ENCODE data around the gene RNF208. TPM values are rescaled to one million over a fixed set of nuclear protein-coding genes. Genes with fewer than 3 reads are reported as not detected.

RNF208 gene
- total and polyA plus RNA-seq, 9 of the 15 experiments (the other 6 are each of a cell fraction or from before 2014, with no cell fraction given): 0.15 to 6.9 (median 0.50) TPM; not detected in 2

- no peak for ATAC-seq
- Histone ChIP-seq H3K9me1 (ENCODE audit: control insufficient read depth, insufficient read depth, low read length) (peaks cover 3% of the 10 kb centered on the region), H3K9me3 (replicated peaks; ENCODE audit: control insufficient read depth, insufficient read depth, low read depth, low read length) (no peaks in the 10 kb centered on the region), H3K27ac (ENCODE audit: extremely low read depth, low read depth, low read length) (no peak overlapping the region; the same call in 2 of the 3 replicates), H3K79me2 (ENCODE audit: control insufficient read depth, insufficient read depth, low read length) (peaks cover 72% of the 10 kb centered on the region), H3K9ac (ENCODE audit: insufficient read depth in 1 of 2, low read depth in 2 of 2, low read length in 2 of 2) (peak overlapping the region in 1 of 2 experiments; percentile 89; a peak in 3 of 4 replicates), H4K20me1 (replicated peaks; ENCODE audit: control insufficient read depth, insufficient read depth, low read length) (peaks cover 5% of the 10 kb centered on the region), H3K4me3 (peak overlapping the region; percentile 37), H3K36me3 (ENCODE audit: control insufficient read depth, insufficient read depth, low read length) (peaks cover 16% of the 10 kb centered on the region; the same call in 2 of the 3 replicates), H2AFZ (ENCODE audit: low read depth, low read length) (no peak overlapping the region), H3K4me1 (replicated peaks in 1 of 2; ENCODE audit: control insufficient read depth in 2 of 2, insufficient read depth in 2 of 2, low read length in 2 of 2) (peaks cover 30 to 86% of the 10 kb centered on the region in 2 experiments), H3K4me2 (ENCODE audit: insufficient read depth, low read length) (peak overlapping the region; percentile 44), H3K27me3 (ENCODE audit: control insufficient read depth in 2 of 2, insufficient read depth in 2 of 2, low read length in 2 of 2) (no peaks in the 10 kb centered on the region)
- WGBS (ENCODE audit: insufficient coverage, low coverage, missing lambda C conversion rate): 31% methylated on average over 33 of the region's 51 CpGs
- FAIRE-seq: no peak
- peak in 1 of 4 experiments; percentile 7 for DNase-seq (ENCODE audit: extremely low read depth in 1 of 4, low spot score in 3 of 4)
- ChIA-PET POLR2A (interaction anchor here (0.6 to 3.2 kb wide), 4 partner anchors 10 to 49 kb away, joined by 3 to 26 read pairs (median 4); partner anchors contain the start of genes ANAPC2 and SSNA1), CTCF (ENCODE audit: low intra/inter-chr PET ratio) (no interaction called here)
- intact Hi-C loops (cut with micrococcal nuclease) (loop anchor here (2.0 kb wide), 1 partner anchor 19 kb away; no protein-coding TSS in a partner anchor), in situ Hi-C loops (cut with MboI) (no loop called here)
- BruUV-seq (replicated peaks): TSS peak; percentile 10
- 0 out of 2 replicates have a peak, but pooled peaks have one; percentile 13 for TF ChIP-seq RB1 (IDR thresholded peaks at IDR 0.05; ENCODE audit: low read depth)
- peak; percentile 84 for TF ChIP-seq ZNF263 (CRISPR knock-in tag; IDR thresholded peaks at IDR 0.05; ENCODE audit: borderline replicate concordance)
- TF ChIP-seq KDM5B (IDR thresholded peaks at IDR 0.05; ENCODE audit: insufficient replicate concordance, low read depth, low read length): peak; percentile 53
- TF ChIP-seq, protein P1, sequence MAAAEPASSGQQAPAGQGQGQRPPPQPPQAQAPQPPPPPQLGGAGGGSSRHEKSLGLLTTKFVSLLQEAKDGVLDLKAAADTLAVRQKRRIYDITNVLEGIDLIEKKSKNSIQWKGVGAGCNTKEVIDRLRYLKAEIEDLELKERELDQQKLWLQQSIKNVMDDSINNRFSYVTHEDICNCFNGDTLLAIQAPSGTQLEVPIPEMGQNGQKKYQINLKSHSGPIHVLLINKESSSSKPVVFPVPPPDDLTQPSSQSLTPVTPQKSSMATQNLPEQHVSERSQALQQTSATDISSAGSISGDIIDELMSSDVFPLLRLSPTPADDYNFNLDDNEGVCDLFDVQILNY (CRISPR knock-in tag; IDR thresholded peaks at IDR 0.05): no peak
- TF ChIP-seq ZNF766 (CRISPR knock-in tag; conservative IDR thresholded peaks at IDR 0.05): no peak
- TF ChIP-seq ZBTB7A (IDR thresholded peaks at IDR 0.05; ENCODE audit: borderline replicate concordance, control insufficient read depth, low read depth, low read length): peak; percentile 22; the same call in 1 of the 2 replicates
- TF ChIP-seq MAZ (CRISPR knock-in tag; conservative IDR thresholded peaks at IDR 0.05 in 1 of 2, IDR thresholded peaks at IDR 0.05 in 1 of 2): 0 out of 4 replicates have a peak, but pooled peaks of 1 of the 2 experiments have one; percentile 17
- TF ChIP-seq MCM5 (IDR thresholded peaks at IDR 0.05; ENCODE audit: low read depth): no peak
Observed at GRCh38 chr9:137199411-137200121, 22.5 kb downstream of the RNF208 start.

Data from K562 (cell line).